GM12872 (cell line): Measurements from ENCODE around the gene IFI27.

ENCODE experiments used
- CTCF ChIP-seq: IDR thresholded peaks from 3 replicates; pipeline ENCODE4 v1.5.1; 2011; ENCODE audit warnings: low read depth, mild to moderate bottlenecking, low read length, moderate library complexity; ENCODE audit not compliant: insufficient read depth

Gene IFI27

GRCh38 chr14:94079891-94080620 lies 30.5 kb upstream of the IFI27 start:
- no peak for TF ChIP-seq CTCF

- no peak for TF ChIP-seq CTCF
Measured at GRCh38 chr14:94080621-94081385, 29.7 kb upstream of the IFI27 start, which contains the start of the genes DDX24 and IFI27L1. TSS of gene DDX24 (minus strand) at chr14:94081202. CDS start at chr14:94079742, 1,460 bp downstream. TSS of gene IFI27L1 (plus strand) at chr14:94081310. CDS start at chr14:94096938, 15,628 bp downstream.

GRCh38 chr14:94081386-94081820 lies 29.1 kb upstream of the IFI27 start:
- TF ChIP-seq CTCF: no peak

GRCh38 chr14:94087891-94088290 lies 22.6 kb upstream of the IFI27 start:
- TF ChIP-seq CTCF: no peak

GRCh38 chr14:94088516-94088915 lies 22.0 kb upstream of the IFI27 start:
- TF ChIP-seq CTCF: no peak

- TF ChIP-seq CTCF: no peak
Measured at GRCh38 chr14:94089479-94089878, 21.1 kb upstream of the IFI27 start.

- no peak for TF ChIP-seq CTCF
Measured at GRCh38 chr14:94093418-94093817, 17.1 kb upstream of the IFI27 start.
